ENCODE measurements around the gene SUMO2.

Gene SUMO2

GRCh38 chr17:75205037-75205792 is 22.5 kb upstream of the SUMO2 start, which contains the start of gene NUP85 (continued):
- TF ChIP-seq INSM2 (tag by site-specific recombination; IDR thresholded peaks at IDR 0.05) (peak; percentile 31; the same call in 1 of the 2 replicates), ZNF133 (tag by site-specific recombination; IDR thresholded peaks at IDR 0.05) (0 out of 2 replicates have a peak, but pooled peaks have one; percentile 42), ZIC2 (tag by site-specific recombination; IDR thresholded peaks at IDR 0.05) (peak; percentile 94), ZNF169 (tag by site-specific recombination; IDR thresholded peaks at IDR 0.05) (no peak), SCRT2 (tag by site-specific recombination; IDR thresholded peaks at IDR 0.05) (no peak; the same call in 1 of the 2 replicates), TSHZ1 (tag by site-specific recombination; IDR thresholded peaks at IDR 0.05; ENCODE audit: borderline replicate concordance) (no peak), ZBTB6 (tag by site-specific recombination; IDR thresholded peaks at IDR 0.05) (peak; percentile 65), ZNF621 (tag by site-specific recombination; IDR thresholded peaks at IDR 0.05) (no peak), PRDM6 (tag by site-specific recombination; IDR thresholded peaks at IDR 0.05) (no peak), ZNF76 (tag by site-specific recombination; IDR thresholded peaks at IDR 0.05; ENCODE audit: borderline replicate concordance, low read depth) (peak; percentile 73; the same call in 1 of the 2 replicates), ZNF560 (tag by site-specific recombination; IDR thresholded peaks at IDR 0.05; ENCODE audit: borderline replicate concordance) (no peak), YY1 (tag by site-specific recombination; IDR thresholded peaks at IDR 0.05) (peak; percentile 63), ZNF561 (tag by site-specific recombination; IDR thresholded peaks at IDR 0.05; ENCODE audit: borderline replicate concordance) (peak; percentile 30; the same call in 1 of the 2 replicates), ZSCAN18 (tag by site-specific recombination; IDR thresholded peaks at IDR 0.05) (no peak), ZNF398 (tag by site-specific recombination; IDR thresholded peaks at IDR 0.05) (peak; percentile 55), ZNF202 (tag by site-specific recombination; IDR thresholded peaks at IDR 0.05; ENCODE audit: borderline replicate concordance) (no peak), ZNF24 (tag by site-specific recombination; IDR thresholded peaks at IDR 0.05) (peak; percentile 13), ZNF692 (tag by site-specific recombination; IDR thresholded peaks at IDR 0.05) (peak; percentile 34; the same call in 1 of the 2 replicates), ZNF548 (tag by site-specific recombination; IDR thresholded peaks at IDR 0.05) (no peak), IKZF3 (tag by site-specific recombination; IDR thresholded peaks at IDR 0.05) (peak; percentile 87), WT1 (tag by site-specific recombination; IDR thresholded peaks at IDR 0.05) (peak; percentile 47), ZBTB8A (tag by site-specific recombination; IDR thresholded peaks at IDR 0.05) (peak; percentile 51), KLF16 (tag by site-specific recombination; IDR thresholded peaks at IDR 0.05) (peak; percentile 77), KLF17 (tag by site-specific recombination; IDR thresholded peaks at IDR 0.05) (peak; percentile 95), GLIS2 (tag by site-specific recombination; IDR thresholded peaks at IDR 0.05) (peak; percentile 93)
